Lung (tissue), 12 donors: ENCODE results near the gene IFNLR1. TPM values are rescaled to one million over a fixed set of nuclear protein-coding genes. Genes with fewer than 3 reads are reported as not detected.

Source experiments
- ATAC-seq: fragments of 200-7000 bp; cut with Tn5 transposase; one replicate; pipeline ENCODE4 v1.9.1; 2020; ENCODE audit warnings: moderate number of reproducible peaks; ENCODE audit not compliant: insufficient read depth, low FRiP score
- DNase-seq, 3 donors: peaks; one replicate each; pipeline ENCODE4 v3.0.0-alpha.2; 2013 to 2017
- H3K27ac ChIP-seq, 2 donors: one replicate each; pipeline ENCODE4 v1.5.1; 2013; ENCODE audit warnings: mild to moderate bottlenecking in 2 of 2, moderate library complexity in 2 of 2, control low read depth in 1 of 2, inconsistent platforms in 1 of 2, low read depth in 1 of 2, low read length in 1 of 2
- H3K27me3 ChIP-seq, 3 donors: one replicate each; pipeline ENCODE4 v1.5.1; 2013; ENCODE audit warnings: low read length in 2 of 3; ENCODE audit not compliant: control insufficient read depth in 3 of 3, insufficient read depth in 3 of 3
- H3K36me3 ChIP-seq, 4 donors: one replicate each; pipeline ENCODE4 v1.5.1; 2013; ENCODE audit warnings: low read length in 4 of 4, mild to moderate bottlenecking in 1 of 4, moderate library complexity in 1 of 4; ENCODE audit not compliant: control insufficient read depth in 4 of 4, insufficient read depth in 4 of 4
- H3K4me1 ChIP-seq, 5 donors: one replicate each; pipeline ENCODE4 v1.5.1; 2013; ENCODE audit warnings: low read length in 5 of 5, mild to moderate bottlenecking in 2 of 5, moderate library complexity in 1 of 5; ENCODE audit not compliant: control insufficient read depth in 5 of 5, insufficient read depth in 5 of 5
- H3K4me3 ChIP-seq: one replicate; pipeline ENCODE4 v1.5.1; 2013; ENCODE audit warnings: mild to moderate bottlenecking, control low read depth, moderate library complexity
- H3K9ac ChIP-seq, 2 donors: one replicate each; pipeline ENCODE4 v1.5.1; 2013; ENCODE audit warnings: low read length in 2 of 2, control low read depth in 1 of 2; ENCODE audit not compliant: insufficient read depth in 1 of 2
- H3K9me3 ChIP-seq, 4 donors: one replicate each; pipeline ENCODE4 v1.5.1; 2013; ENCODE audit warnings: low read length in 3 of 4, mild to moderate bottlenecking in 1 of 4, moderate library complexity in 1 of 4; ENCODE audit not compliant: control insufficient read depth in 4 of 4, insufficient read depth in 3 of 4
- WGBS, 2 donors: extraction: QIAGEN DNeasy Blood & Tissue Kit; methylation state at CpG; one replicate each; pipeline ENCODE4 v1.1.7; 2013; 5-methylcytosine and 5-hydroxymethylcytosine counted together
- polyA plus RNA-seq, 2 donors: library from polyadenylated mRNA; stranded (reverse); fragments of 200-250 nt; gene quantifications; one replicate each; pipeline ENCODE4 v1.2.1, GENCODE V29; 2013
- total RNA-seq, 2 donors: library from RNA; depleted of rRNA in 1 of 2; stranded (reverse); fragments of >200 nt in 1 of 2; gene quantifications; one replicate each; pipeline ENCODE4 v1.2.1, GENCODE V29; 2014 to 2021
- TF ChIP-seq, protein P1 (sequence below): IDR thresholded peaks from 2 replicates; pipeline ENCODE4 v1.5.1; 2012; ENCODE audit warnings: mild to moderate bottlenecking; ENCODE audit errors: control extremely low read depth, extremely low read depth
- donor health status: control.
- donor health status: control.
- donor health status: Bipolar disorder and iron deficiency.
- donor health status: healthy.
- donor health status: DM: yes; HTN: yes; CAD: no.

The IFNLR1 gene
- total and polyA plus RNA-seq, 4 donors = 1.2 to 9.0 (median 2.7) TPM

- Histone ChIP-seq H3K4me3 (no peak overlapping the region), H3K36me3 (no peaks in the 10 kb centered on the region), H3K27ac (no peak overlapping the region), H3K4me1 (peaks cover 0 to 7% (median 0%) of the 10 kb centered on the region in 5 donors), H3K9ac (no peak overlapping the region), H3K27me3 (no peaks in the 10 kb centered on the region), H3K9me3 (no peaks in the 10 kb centered on the region)
- DNase-seq = no peak
- 94 to 96% methylated on average over 8 of the region's 8 CpGs for WGBS, 2 donors
- TF ChIP-seq, protein P1, sequence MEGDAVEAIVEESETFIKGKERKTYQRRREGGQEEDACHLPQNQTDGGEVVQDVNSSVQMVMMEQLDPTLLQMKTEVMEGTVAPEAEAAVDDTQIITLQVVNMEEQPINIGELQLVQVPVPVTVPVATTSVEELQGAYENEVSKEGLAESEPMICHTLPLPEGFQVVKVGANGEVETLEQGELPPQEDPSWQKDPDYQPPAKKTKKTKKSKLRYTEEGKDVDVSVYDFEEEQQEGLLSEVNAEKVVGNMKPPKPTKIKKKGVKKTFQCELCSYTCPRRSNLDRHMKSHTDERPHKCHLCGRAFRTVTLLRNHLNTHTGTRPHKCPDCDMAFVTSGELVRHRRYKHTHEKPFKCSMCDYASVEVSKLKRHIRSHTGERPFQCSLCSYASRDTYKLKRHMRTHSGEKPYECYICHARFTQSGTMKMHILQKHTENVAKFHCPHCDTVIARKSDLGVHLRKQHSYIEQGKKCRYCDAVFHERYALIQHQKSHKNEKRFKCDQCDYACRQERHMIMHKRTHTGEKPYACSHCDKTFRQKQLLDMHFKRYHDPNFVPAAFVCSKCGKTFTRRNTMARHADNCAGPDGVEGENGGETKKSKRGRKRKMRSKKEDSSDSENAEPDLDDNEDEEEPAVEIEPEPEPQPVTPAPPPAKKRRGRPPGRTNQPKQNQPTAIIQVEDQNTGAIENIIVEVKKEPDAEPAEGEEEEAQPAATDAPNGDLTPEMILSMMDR = no peak
- no peak for ATAC-seq
Measured at GRCh38 chr1:24204116-24204515, 17.0 kb upstream of the IFNLR1 start.

GRCh38 chr1:24203404-24203803, 16.3 kb upstream of the IFNLR1 start:
- H3K4me1 ChIP-seq = peaks cover 0 to 7% (median 0%) of the 10 kb centered on the region in 5 donors
- DNase-seq = no peak
- H3K9me3 ChIP-seq = no peaks in the 10 kb centered on the region
- H3K9ac ChIP-seq = no peak overlapping the region
- H3K4me3 ChIP-seq = no peak overlapping the region
- no peak overlapping the region for H3K27ac ChIP-seq
- H3K27me3 ChIP-seq = no peaks in the 10 kb centered on the region
- 73 to 76% methylated on average over 10 of the region's 10 CpGs for WGBS, 2 donors
- no peaks in the 10 kb centered on the region for H3K36me3 ChIP-seq
- ATAC-seq = no peak
- TF ChIP-seq, protein P1 = no peak

- Histone ChIP-seq H3K4me1 (peaks cover 0 to 8% (median 0%) of the 10 kb centered on the region in 5 donors), H3K27me3 (no peaks in the 10 kb centered on the region), H3K4me3 (no peak overlapping the region), H3K9ac (no peak overlapping the region), H3K9me3 (no peaks in the 10 kb centered on the region), H3K27ac (no peak overlapping the region), H3K36me3 (no peaks in the 10 kb centered on the region)
- DNase-seq (no peak), ATAC-seq (no peak)
- TF ChIP-seq, protein P1 = no peak
- 85 to 88% methylated on average over 4 of the region's 4 CpGs for WGBS, 2 donors
Measured at GRCh38 chr1:24202987-24203386, 15.9 kb upstream of the IFNLR1 start.

- ATAC-seq (no peak), DNase-seq (no peak)
- Histone ChIP-seq H3K4me3 (no peak overlapping the region), H3K36me3 (no peaks in the 10 kb centered on the region), H3K4me1 (peaks cover 0 to 10% (median 0%) of the 10 kb centered on the region in 5 donors), H3K9ac (no peak overlapping the region), H3K27ac (no peak overlapping the region), H3K27me3 (no peaks in the 10 kb centered on the region), H3K9me3 (no peaks in the 10 kb centered on the region)
- WGBS, 2 donors = 93 to 96% methylated on average over 9 of the region's 9 CpGs
- TF ChIP-seq, protein P1 = no peak
Measured at GRCh38 chr1:24202556-24202955, 15.5 kb upstream of the IFNLR1 start.
